Coronary artery (tissue), 2 donors: ENCODE data around the gene RNPEPL1.
"Not testable (repeated sequence)": the region's sequence is repeated elsewhere in the genome, so short reads cannot be mapped to it uniquely, and the experiment has no call there.

Source experiments
- DNase-seq: peaks from one replicate; pipeline ENCODE4 v3.0.0-alpha.2; 2017; ENCODE audit warnings: low spot score
- H3K27ac ChIP-seq, 2 donors: fragments of 200-600 bp; sonication (generic); one replicate each; pipeline ENCODE4 v1.5.1; 2016 to 2019
- H3K4me3 ChIP-seq: fragments of 200-600 bp; sonication (generic); 2 replicates; pipeline ENCODE4 v1.5.1; 2016; ENCODE audit warnings: mild to moderate bottlenecking, moderate library complexity
- CTCF ChIP-seq: fragments of 200-600 bp; sonication (generic); IDR thresholded peaks from one replicate; pipeline ENCODE4 v1.5.1; 2019; ENCODE audit warnings: antibody characterized with exemption

Gene RNPEPL1

GRCh38 chr2:240528406-240529040 is 39.8 kb upstream of the RNPEPL1 start:
- Histone ChIP-seq H3K4me3 (no peak overlapping the region), H3K27ac (no peak overlapping the region)
- no peak for TF ChIP-seq CTCF
- DNase-seq: peak; percentile 50

GRCh38 chr2:240529344-240529999 is 38.8 kb upstream of the RNPEPL1 start:
- TF ChIP-seq CTCF: no peak
- H3K27ac ChIP-seq: no peak overlapping the region
- peak; percentile 54 for DNase-seq
- H3K4me3 ChIP-seq: no peak overlapping the region

GRCh38 chr2:240530181-240530580 is 38.1 kb upstream of the RNPEPL1 start:
- no peak for TF ChIP-seq CTCF
- Histone ChIP-seq H3K27ac (no peak overlapping the region), H3K4me3 (no peak overlapping the region)
- peak; percentile 16 for DNase-seq

- TF ChIP-seq CTCF: no peak
- no peak overlapping the region for H3K4me3 ChIP-seq
Measured at GRCh38 chr2:240531038-240531437, 37.2 kb upstream of the RNPEPL1 start.

DNA sequence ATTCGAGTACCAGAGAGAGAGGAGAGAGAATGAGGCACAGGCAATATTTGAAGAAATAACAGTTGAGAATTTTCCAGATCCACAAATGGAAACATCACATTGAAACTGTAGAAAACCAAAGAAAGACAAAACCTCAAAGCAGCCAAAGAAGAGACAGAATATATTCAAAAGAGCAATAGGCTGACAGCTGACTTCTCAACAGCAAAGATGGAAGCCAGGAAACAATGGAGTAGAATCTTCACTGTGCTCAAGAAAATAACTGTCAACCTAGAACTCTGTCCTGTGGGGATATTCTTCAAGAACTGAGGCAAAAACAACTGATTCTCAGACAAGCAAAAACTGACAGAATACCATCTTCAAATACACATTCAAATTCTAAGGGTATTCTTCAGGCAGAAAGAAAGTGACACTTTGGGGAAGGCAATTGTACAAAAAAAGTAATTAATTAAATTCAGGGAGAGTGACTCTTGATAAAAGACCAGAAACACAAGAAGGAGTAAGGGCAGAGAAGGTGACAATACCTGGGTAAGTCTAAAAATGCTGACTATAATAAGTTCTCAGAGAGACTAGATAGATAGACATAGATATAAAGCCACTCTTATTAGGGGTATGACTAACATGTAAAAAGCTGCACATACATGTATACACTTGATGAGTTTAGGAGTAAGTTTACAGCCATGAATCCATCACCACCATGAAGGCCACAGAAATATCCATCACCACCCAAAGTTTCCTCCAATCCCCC is 36.1 kb upstream of the RNPEPL1 start:
- no peak for TF ChIP-seq CTCF
- Histone ChIP-seq H3K4me3 (no peak overlapping the region), H3K27ac (no peak overlapping the region)
- no peak for DNase-seq

More at GRCh38 chr2:240531038-240531437, 37.2 kb upstream of the RNPEPL1 start:
- H3K27ac ChIP-seq: no peak overlapping the region
- DNase-seq: no peak

DNA sequence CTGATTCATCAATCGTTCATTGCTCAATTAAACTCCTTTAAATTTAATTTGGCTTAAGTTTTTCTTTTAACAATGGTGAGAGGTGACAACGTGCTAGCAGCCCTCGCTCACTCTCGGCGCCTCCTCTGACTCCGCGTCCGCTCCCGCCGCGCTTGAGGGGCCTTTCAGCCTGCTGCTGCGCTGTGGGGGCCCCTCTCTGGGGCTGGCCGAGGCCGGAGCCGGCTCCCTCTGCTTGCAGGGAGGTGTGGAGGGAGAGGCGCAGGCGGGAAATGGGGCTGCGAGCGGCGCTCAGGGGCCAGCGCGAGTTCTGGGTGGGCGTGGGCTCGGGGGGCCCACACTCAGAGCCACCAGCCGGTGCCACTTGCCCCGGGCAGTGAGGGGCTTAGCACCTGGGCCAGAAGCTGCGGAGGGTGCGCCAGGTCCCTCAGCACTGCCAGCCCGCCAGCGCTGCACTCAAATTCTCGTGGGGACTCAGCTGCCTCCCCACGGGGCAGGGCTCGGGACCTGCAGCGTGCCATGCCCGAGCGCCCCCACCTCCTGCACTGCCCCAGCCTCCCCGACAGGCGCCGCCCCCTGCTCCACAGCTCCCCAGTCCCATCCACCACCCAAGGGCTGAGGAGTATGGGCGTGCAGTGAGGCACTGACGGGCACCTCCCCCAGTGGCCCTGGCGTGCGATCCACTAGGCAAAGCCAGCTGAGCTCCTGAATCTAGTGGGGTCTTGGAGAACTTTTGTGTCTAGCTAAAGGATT is 30.1 kb upstream of the RNPEPL1 start:
- no peak for TF ChIP-seq CTCF
- peak; percentile 58 for DNase-seq
- no peak overlapping the region for H3K4me3 ChIP-seq
- no peak overlapping the region for H3K27ac ChIP-seq

- DNase-seq: peak; percentile 19
- H3K4me3 ChIP-seq, H3K27ac ChIP-seq: not testable (repeated sequence)
Measured at GRCh38 chr2:240539101-240539500, 29.2 kb upstream of the RNPEPL1 start.
